HG02642 (cell line): ENCODE measurements around the gene NFIA.

ENCODE experiments used
- ATAC-seq: cut with Tn5 transposase; IDR thresholded peaks from one replicate; pipeline ENCODE4 v1.9.1; 2021; ENCODE audit warnings: mild to moderate bottlenecking; ENCODE audit not compliant: unreplicated experiment, poor library complexity

Gene NFIA

GRCh38 chr1:61377242-61377958 lies 295.0 kb downstream of the NFIA start:
- ATAC-seq = no peak

- no peak for ATAC-seq
These were observed 296.3 kb downstream of the NFIA start for GRCh38 chr1:61378494-61379180.

- ATAC-seq = no peak
These were observed 297.3 kb downstream of the NFIA start for GRCh38 chr1:61379693-61380092.

GRCh38 chr1:61380561-61380960 lies 298.2 kb downstream of the NFIA start:
- ATAC-seq = no peak

- ATAC-seq = no peak
These were observed 304.0 kb downstream of the NFIA start for GRCh38 chr1:61386323-61386722.

GRCh38 chr1:61386770-61387169 lies 304.4 kb downstream of the NFIA start:
- ATAC-seq = no peak

- no peak for ATAC-seq
These were observed 305.5 kb downstream of the NFIA start for GRCh38 chr1:61387829-61388228.

GRCh38 chr1:61388566-61388965 lies 306.2 kb downstream of the NFIA start:
- no peak for ATAC-seq

- ATAC-seq = no peak
These were observed 307.0 kb downstream of the NFIA start for GRCh38 chr1:61389194-61389925.

GRCh38 chr1:61389926-61390845 lies 307.8 kb downstream of the NFIA start:
- no peak for ATAC-seq

- ATAC-seq = no peak
These were observed 309.4 kb downstream of the NFIA start for GRCh38 chr1:61391730-61392129.

- ATAC-seq = no peak
These were observed 310.3 kb downstream of the NFIA start for GRCh38 chr1:61392409-61393242.

GRCh38 chr1:61393575-61393974 lies 311.2 kb downstream of the NFIA start:
- no peak for ATAC-seq

GRCh38 chr1:61395146-61395800 lies 312.9 kb downstream of the NFIA start:
- ATAC-seq = no peak

- no peak for ATAC-seq
These were observed 315.1 kb downstream of the NFIA start for GRCh38 chr1:61397495-61397894.

GRCh38 chr1:61397935-61398334 lies 315.6 kb downstream of the NFIA start:
- no peak for ATAC-seq

- no peak for ATAC-seq
These were observed 316.8 kb downstream of the NFIA start for GRCh38 chr1:61399199-61399598.

- ATAC-seq = no peak
These were observed 317.9 kb downstream of the NFIA start for GRCh38 chr1:61400131-61400770.
